GM12878 (cell line): ENCODE results near the gene IGF1R. TPM values are rescaled to one million over a fixed set of nuclear protein-coding genes. Genes with fewer than 3 reads are reported as not detected.

Experiments used
- ATAC-seq: fragments of 200-7000 bp; cut with Tn5 transposase; 3 replicates; pipeline ENCODE4 v1.9.1; 2020; ENCODE audit warnings: mild to moderate bottlenecking, moderate library complexity
- BruUV-seq: library from RNA; stranded (reverse); fragments of 400-500 nt; replicated peaks from 2 replicates; lab custom pipeline; 2021; lab: Mats Ljungman, UMichigan
- CTCF ChIA-PET: fragments of 300-600 bp; sonication (Branson Sonifier 250); formaldehyde crosslinking; extraction: SDS; loops from one replicate; lab custom pipeline; 2021; ENCODE audit warnings: inconsistent platforms; lab: Yijun Ruan, JAX
- POLR2A ChIA-PET: fragments of 350-600 bp; formaldehyde crosslinking; extraction: SDS; loops from one replicate; lab custom pipeline; 2021; ENCODE audit warnings: inconsistent platforms; lab: Charles Lee
- RAD21 ChIA-PET: fragments of 300-600 bp; sonication (Branson Sonifier 250); formaldehyde crosslinking; loops from one replicate; lab custom pipeline; 2023; ENCODE audit warnings: antibody characterized with exemption; ENCODE audit not compliant: unreplicated experiment; lab: Charles Lee
- SMC1A ChIA-PET: fragments of 300-600 bp; sonication (Branson Sonifier 250); formaldehyde crosslinking; loops from one replicate; lab custom pipeline; 2023; ENCODE audit not compliant: unreplicated experiment, uncharacterized antibody; lab: Charles Lee
- DNase-seq: peaks from one replicate; pipeline ENCODE4 v3.0.0-alpha.2; 2011; ENCODE audit warnings: low read depth, low spot score
- FAIRE-seq: peaks from 3 replicates; lab custom pipeline; 2011; peaks lifted over from hg19 to GRCh38; lab: Jason Lieb, UNC
- H2AFZ ChIP-seq: 2 replicates; pipeline ENCODE4 v1.6.0; 2011; ENCODE audit warnings: low read depth, low read length, control low read depth; ENCODE audit not compliant: control insufficient read depth
- H3K27ac ChIP-seq: 2 replicates; pipeline ENCODE4 v1.5.1; 2011; ENCODE audit warnings: control low read depth; ENCODE audit not compliant: control insufficient read depth, insufficient read depth
- H3K27me3 ChIP-seq, 2 experiments: replicated peaks in 1 of 2; 2 replicates each; pipeline versions ENCODE4 v1.6.0 to v1.6.1; 2011; ENCODE audit warnings: low read length in 1 of 2; ENCODE audit not compliant: control insufficient read depth in 2 of 2, insufficient read depth in 2 of 2
- H3K36me3 ChIP-seq, 2 experiments: 2 replicates each; pipeline ENCODE4 v1.5.1; 2011; ENCODE audit warnings: low read length in 1 of 2; ENCODE audit not compliant: control insufficient read depth in 2 of 2, insufficient read depth in 2 of 2
- H3K4me1 ChIP-seq: 2 replicates; pipeline ENCODE4 v1.6.1; 2011; ENCODE audit warnings: mild to moderate bottlenecking, low read length, moderate library complexity, mixed read lengths; ENCODE audit not compliant: control insufficient read depth, insufficient read depth
- H3K4me2 ChIP-seq: 2 replicates; pipeline ENCODE4 v1.6.0; 2011; ENCODE audit warnings: control low read depth; ENCODE audit not compliant: control insufficient read depth, insufficient read depth
- H3K4me3 ChIP-seq: fragments of 200-600 bp; sonication (generic); 2 replicates; pipeline ENCODE4 v1.5.1; 2016
- H3K79me2 ChIP-seq: 2 replicates; pipeline ENCODE4 v1.6.0; 2011; ENCODE audit warnings: low read length; ENCODE audit not compliant: control insufficient read depth, insufficient read depth
- H3K9ac ChIP-seq: 2 replicates; pipeline ENCODE4 v1.8.0; 2011; ENCODE audit warnings: low read length, control low read depth, mixed read lengths; ENCODE audit not compliant: control insufficient read depth, insufficient read depth
- H3K9me3 ChIP-seq: replicated peaks from 3 replicates; pipeline ENCODE4 v1.5.1; 2011; ENCODE audit warnings: mild to moderate bottlenecking, low read length; ENCODE audit not compliant: control insufficient read depth, insufficient read depth
- H4K20me1 ChIP-seq: 2 replicates; pipeline ENCODE4 v1.6.0; 2011; ENCODE audit not compliant: control insufficient read depth, insufficient read depth
- GATAD2B ChIP-seq: fragments of 450-650 bp; conservative IDR thresholded peaks from 2 replicates; pipeline ENCODE4 v1.6.1; 2017; ENCODE audit warnings: low read depth, mild to moderate bottlenecking, moderate library complexity
- RFX5 ChIP-seq: IDR thresholded peaks from 2 replicates; pipeline ENCODE4 v1.6.1; 2011; ENCODE audit warnings: low read depth, low read length, improper control_type of control experiment
- SMARCA5 ChIP-seq: fragments of 450-650 bp; IDR thresholded peaks from 2 replicates; pipeline ENCODE4 v1.6.1; 2017; ENCODE audit warnings: mild to moderate bottlenecking
- WRNIP1 ChIP-seq: IDR thresholded peaks from 2 replicates; pipeline ENCODE4 v1.6.1; 2011; ENCODE audit warnings: low read depth, low read length, improper control_type of control experiment, borderline replicate concordance
- YY1 ChIP-seq: IDR thresholded peaks from 2 replicates; pipeline ENCODE4 v1.6.1; 2011; ENCODE audit warnings: low read depth, mild to moderate bottlenecking, low read length
- ZBTB4 ChIP-seq: fragments of 450-650 bp; formaldehyde crosslinking; IDR thresholded peaks from 2 replicates; pipeline ENCODE4 v1.4.0; 2022; ENCODE audit warnings: mild to moderate bottlenecking, moderate library complexity
- WGBS: methylation state at CpG from one replicate; pipeline ENCODE4 v1.1.6; 2016; ENCODE audit warnings: low lambda C conversion rate; ENCODE audit not compliant: insufficient replicate concordance, insufficient coverage; ENCODE audit errors: missing lambda C conversion rate; 5-methylcytosine and 5-hydroxymethylcytosine counted together
- in situ Hi-C: fragments of 300-500 bp; cut with MboI; formaldehyde crosslinking; loops from 9 replicates; pipeline ENCODE4 v1.14.3; 2018; ENCODE audit warnings: mixed read lengths
- intact Hi-C: fragments of 100-400 bp; cut with micrococcal nuclease; formaldehyde crosslinking; loops from one replicate; pipeline ENCODE4 v1.14.2; 2022; ENCODE audit not compliant: unreplicated experiment
- polyA plus RNA-seq, 11 experiments: library from polyadenylated mRNA; depleted of rRNA in 4 of 11; unstranded in 6 of 11; stranded (reverse) in 5 of 11; fragments of >200 nt; fragmentation: Nextera tagmentation in 4 of 11; fragmentation: Illumina TruSeq in 1 of 11; extraction: Ambion mirVana in 4 of 11; extraction: Trizol in 1 of 11; gene quantifications; 1 replicate in 1 of 11; 2 replicates in 10 of 11; pipeline versions ENCODE4 v1.2.1 to v1.2.3, GENCODE V29; 2011 to 2016; ENCODE audit warnings: inconsistent platforms in 2 of 11, missing spikeins in 2 of 11, low read depth in 1 of 11
- total RNA-seq, 4 experiments: library from RNA; depleted of rRNA in 3 of 4; stranded (reverse); fragments of >200 nt in 3 of 4; fragmentation: Illumina TruSeq in 1 of 4; extraction: Trizol in 1 of 4; gene quantifications; 2 replicates each; pipeline versions ENCODE4 v1.2.1 to v1.2.3, GENCODE V29; 2013 to 2021

Gene IGF1R
- total and polyA plus RNA-seq, 10 of the 15 experiments (the other 5 are each of a cell fraction or from before 2014, with no cell fraction given): 0.03 to 2.7 (median 0.66) TPM

- Histone ChIP-seq H4K20me1 (no peaks in the 10 kb centered on the region), H3K9ac (no peak overlapping the region), H3K4me2 (peak overlapping the region; percentile 34; the same call in 1 of the 2 replicates), H3K27me3 (no peaks in the 10 kb centered on the region), H3K4me1 (peaks cover 25% of the 10 kb centered on the region), H3K27ac (peak overlapping the region; percentile 84), H2AFZ (no peak overlapping the region), H3K4me3 (no peak overlapping the region), H3K9me3 (no peaks in the 10 kb centered on the region), H3K36me3 (no peaks in the 10 kb centered on the region), H3K79me2 (no peaks in the 10 kb centered on the region)
- intact Hi-C loops: loop anchor here (1.0 to 5.0 kb wide), 5 partner anchors 62 to 177 kb away; no protein-coding TSS in a partner anchor
- ChIA-PET POLR2A (interaction anchor here (1.4 kb wide), 1 partner anchor 104 kb away, joined by 8 read pairs; no protein-coding TSS in a partner anchor), CTCF (interaction anchor here (0.6 to 2.8 kb wide), 7 partner anchors 35 to 434 kb away, joined by 3 to 15 read pairs (median 4); no protein-coding TSS in a partner anchor), RAD21 (interaction anchor here (1.0 to 4.4 kb wide), 5 partner anchors 28 to 137 kb away, joined by 4 to 47 read pairs (median 17); no protein-coding TSS in a partner anchor), SMC1A (interaction anchor here (0.7 to 4.6 kb wide), 12 partner anchors 14 to 175 kb away, joined by 3 to 63 read pairs (median 10); no protein-coding TSS in a partner anchor)
- no peak for DNase-seq
- 78% methylated on average over 16 of the region's 16 CpGs for WGBS
- no peak for FAIRE-seq
- ATAC-seq: no peak
- peak; percentile 17; the same call in 1 of the 2 replicates for TF ChIP-seq GATAD2B
- no peak for TF ChIP-seq RFX5
- TF ChIP-seq SMARCA5: no peak
- no TSS peak for BruUV-seq
- in situ Hi-C loops: no loop called here
Observed at GRCh38 chr15:98953968-98954367, 305.6 kb downstream of the IGF1R start.

GRCh38 chr15:98954411-98954810, 306.1 kb downstream of the IGF1R start:
- H3K4me3 ChIP-seq: no peak overlapping the region
- H3K9me3 ChIP-seq: no peaks in the 10 kb centered on the region
- DNase-seq: peak; percentile 24
- no peaks in the 10 kb centered on the region for H3K79me2 ChIP-seq
- no peaks in the 10 kb centered on the region for H4K20me1 ChIP-seq
- H3K27me3 ChIP-seq: no peaks in the 10 kb centered on the region
- ChIA-PET RAD21 (interaction anchor here (4.0 to 4.4 kb wide), 2 partner anchors 27 to 104 kb away, joined by 40 to 47 read pairs; no protein-coding TSS in a partner anchor), SMC1A (interaction anchor here (0.7 to 4.6 kb wide), 7 partner anchors 13 to 136 kb away, joined by 3 to 63 read pairs (median 10); no protein-coding TSS in a partner anchor), CTCF (interaction anchor here (0.6 to 1.9 kb wide), 4 partner anchors 69 to 435 kb away, joined by 4 to 6 read pairs (median 4); no protein-coding TSS in a partner anchor), POLR2A (interaction anchor here (0.8 kb wide), 1 partner anchor 29 kb away, joined by 3 read pairs; no protein-coding TSS in a partner anchor)
- H3K36me3 ChIP-seq: no peaks in the 10 kb centered on the region
- H2AFZ ChIP-seq: no peak overlapping the region
- TF ChIP-seq WRNIP1 (no peak), ZBTB4 (no peak), YY1 (no peak)
- no peak overlapping the region for H3K9ac ChIP-seq
- intact Hi-C loops (loop anchor here (5.0 kb wide), 2 partner anchors 123 to 177 kb away; no protein-coding TSS in a partner anchor), in situ Hi-C loops (no loop called here)
- ATAC-seq: no peak
- no TSS peak for BruUV-seq
- peaks cover 25% of the 10 kb centered on the region for H3K4me1 ChIP-seq
- WGBS: 61% methylated on average over 5 of the region's 5 CpGs
- no peak overlapping the region for H3K27ac ChIP-seq
- H3K4me2 ChIP-seq: no peak overlapping the region
- FAIRE-seq: no peak
